ENCODE results near the gene ATP2C1.

Gene ATP2C1

DNA sequence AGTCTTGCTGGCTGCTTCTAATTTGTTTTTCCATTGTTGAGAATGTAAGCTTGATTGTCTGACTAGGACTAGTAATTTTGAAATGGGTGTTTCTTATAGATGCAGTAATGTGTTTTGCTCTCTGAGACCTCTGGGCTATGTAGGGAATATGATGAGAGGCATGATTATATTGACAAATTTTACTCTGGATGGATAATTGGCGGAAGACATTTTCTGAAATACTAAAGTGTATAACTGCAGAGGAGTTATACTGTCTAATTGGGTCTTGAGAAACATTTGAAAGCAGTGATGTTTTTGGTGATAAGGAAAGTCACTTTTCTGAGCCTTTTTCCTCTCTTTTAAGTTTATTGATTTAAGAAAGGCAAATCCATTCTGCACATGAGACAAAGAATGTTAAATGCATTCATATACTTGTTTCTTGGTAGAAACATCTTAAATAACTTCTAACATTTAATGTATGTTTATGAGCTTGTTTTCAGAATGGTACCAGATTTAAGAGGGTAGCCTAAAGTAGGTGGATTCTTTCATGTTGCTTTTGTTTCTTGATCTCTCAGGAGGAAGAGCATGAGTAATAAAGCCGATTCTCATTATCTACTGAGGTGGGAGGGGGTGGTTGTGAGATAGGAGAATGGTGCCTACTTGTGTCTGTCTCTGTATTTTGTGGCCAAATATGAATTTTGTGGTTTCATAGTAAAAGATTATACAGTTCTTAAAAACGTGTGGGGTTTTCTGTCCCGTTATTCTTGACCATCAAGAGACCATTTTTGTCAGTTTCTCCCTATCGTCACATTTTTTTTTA, 2.0 kb downstream of the ATP2C1 start:
- no peak for DNase-seq (ENCODE audit: low spot score)

DNA sequence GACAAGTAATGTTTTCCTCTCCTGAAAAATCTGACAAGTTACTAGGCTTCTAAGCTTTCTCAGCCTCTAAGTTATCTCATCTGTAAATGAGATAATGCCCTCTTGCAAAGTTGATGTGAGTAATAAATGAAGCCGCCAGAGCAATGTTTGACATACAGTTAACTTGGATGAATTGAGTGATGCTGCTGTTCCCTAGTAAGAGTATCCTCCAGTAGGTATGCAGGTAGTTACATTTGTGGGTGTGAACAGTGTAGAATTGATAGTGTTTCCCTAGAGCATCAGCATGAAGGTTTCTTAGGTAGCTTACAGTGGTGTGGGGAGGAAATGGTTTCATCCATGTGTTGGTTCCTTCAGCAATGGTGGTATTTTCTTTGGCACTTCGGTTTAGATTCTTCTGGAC, 3.4 kb downstream of the ATP2C1 start:
- no peak for DNase-seq (ENCODE audit: low spot score)

DNA sequence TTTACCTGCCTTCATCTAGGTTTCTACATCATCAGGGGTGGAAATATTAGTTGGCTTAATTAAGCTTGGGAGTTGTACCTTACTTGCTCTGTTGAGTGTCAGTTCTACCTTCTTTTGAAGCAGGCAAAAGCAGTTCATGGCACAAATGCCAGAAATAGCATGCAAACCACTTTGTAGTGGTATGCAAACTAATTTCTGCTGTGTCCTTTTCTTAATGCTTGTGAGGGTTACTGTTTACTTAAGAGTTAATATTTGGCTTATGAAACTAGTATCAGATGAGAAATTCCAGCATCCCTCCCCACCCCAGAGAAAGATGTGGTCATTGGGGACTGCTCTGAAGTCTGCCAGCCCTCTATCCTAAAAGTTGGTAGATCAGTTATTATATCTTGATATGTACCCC, 7.1 kb downstream of the ATP2C1 start:
- no peak for DNase-seq (ENCODE audit: low spot score)

DNA sequence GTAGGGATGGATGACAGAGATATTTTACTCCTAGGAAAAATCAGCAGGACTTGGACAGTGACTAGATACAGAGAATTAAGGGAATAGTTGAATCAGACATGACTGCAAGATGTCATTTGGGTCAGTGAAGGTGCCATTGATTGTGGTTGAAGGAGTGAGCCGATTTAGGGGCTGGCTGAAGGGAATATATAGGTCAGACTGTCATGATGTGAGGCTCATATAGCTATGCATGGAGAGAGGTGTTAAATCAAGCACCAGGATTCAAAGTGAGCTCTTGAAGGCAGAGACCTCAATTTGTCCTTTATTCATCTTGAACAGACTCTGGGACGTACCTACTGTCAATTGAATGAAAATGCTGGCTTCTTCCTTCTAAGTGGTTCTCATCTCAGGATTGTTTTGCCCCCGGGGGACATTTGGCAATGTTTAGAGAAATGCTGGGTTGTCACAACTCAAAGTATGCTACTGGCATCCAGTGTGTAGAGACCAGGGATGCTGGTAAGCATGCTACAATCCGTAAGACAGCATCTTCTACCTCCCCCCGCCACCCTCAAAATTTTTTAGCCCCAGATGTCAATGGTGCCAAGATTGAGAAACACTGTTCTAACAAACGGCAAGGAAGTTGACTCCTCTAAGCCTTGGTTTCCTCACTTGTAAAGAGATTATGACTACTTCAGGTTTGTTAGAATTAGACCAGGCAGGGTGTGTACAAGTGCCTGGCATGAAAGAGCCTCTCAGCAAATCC, 7.8 kb downstream of the ATP2C1 start:
- no peak for DNase-seq (ENCODE audit: low spot score)

DNA sequence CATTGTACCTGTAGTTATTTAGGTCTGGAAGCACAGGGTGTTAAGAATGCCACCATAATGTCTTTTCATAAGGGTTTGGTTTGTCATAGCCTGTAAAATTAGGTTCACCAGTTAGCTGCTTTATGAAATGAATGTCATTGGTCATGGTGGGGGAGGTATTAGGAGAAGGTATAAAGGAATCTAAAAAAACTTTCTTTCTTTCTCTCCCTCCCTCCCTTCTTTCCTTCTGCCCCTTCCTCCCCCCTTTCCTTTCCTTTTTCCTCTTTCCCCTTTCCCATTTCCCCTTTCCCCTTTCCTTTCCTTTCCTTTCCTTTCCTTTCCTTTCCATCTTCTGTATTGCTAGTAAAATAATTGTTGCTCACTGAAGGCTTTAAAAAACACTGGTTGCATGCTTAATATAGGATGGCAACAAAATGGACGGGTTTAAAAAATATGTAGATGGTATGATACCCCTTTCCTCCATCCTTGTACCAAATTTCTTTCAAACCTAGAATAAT, 9.6 kb downstream of the ATP2C1 start:
- no peak for DNase-seq (ENCODE audit: low spot score)

DNA sequence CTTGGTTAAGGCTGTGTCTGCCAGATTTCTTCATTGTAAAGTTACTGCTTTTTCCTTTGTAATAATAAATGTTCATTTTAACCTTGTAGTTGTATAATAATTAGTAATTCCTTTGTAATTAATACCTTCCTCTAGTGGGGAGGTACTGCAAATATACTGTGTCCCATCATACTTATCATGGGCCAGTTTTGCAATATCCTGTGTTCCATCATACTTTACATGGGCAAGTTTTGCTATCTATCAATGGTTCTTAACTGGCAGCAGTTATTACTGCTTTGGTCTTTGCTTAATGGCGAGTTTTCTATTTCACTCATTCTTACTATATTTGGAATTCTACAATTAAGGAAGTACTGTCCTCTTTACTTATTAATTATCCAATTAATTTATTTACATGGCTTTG, 10.6 kb downstream of the ATP2C1 start:
- DNase-seq (ENCODE audit: low spot score): no peak

DNA sequence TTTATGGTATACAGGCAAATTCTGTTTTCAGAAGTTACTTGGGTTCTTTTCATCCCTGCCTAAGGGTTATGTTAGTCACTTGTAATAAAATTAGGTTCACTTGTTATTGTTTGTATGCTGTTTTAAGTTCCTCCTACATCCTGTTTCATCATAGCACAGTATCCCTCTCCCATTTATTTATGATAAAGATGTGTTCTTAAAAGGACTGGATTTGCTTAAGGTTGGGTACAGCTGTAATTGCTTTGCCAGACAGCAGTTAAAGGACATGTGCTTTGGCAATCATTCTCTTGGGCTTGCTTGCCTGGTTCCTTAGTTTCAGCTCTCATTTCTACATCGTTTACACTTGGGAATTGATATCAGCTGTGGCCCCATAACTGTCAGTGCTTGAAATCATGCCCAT, 11.7 kb downstream of the ATP2C1 start:
- no peak for DNase-seq (ENCODE audit: low spot score)

DNA sequence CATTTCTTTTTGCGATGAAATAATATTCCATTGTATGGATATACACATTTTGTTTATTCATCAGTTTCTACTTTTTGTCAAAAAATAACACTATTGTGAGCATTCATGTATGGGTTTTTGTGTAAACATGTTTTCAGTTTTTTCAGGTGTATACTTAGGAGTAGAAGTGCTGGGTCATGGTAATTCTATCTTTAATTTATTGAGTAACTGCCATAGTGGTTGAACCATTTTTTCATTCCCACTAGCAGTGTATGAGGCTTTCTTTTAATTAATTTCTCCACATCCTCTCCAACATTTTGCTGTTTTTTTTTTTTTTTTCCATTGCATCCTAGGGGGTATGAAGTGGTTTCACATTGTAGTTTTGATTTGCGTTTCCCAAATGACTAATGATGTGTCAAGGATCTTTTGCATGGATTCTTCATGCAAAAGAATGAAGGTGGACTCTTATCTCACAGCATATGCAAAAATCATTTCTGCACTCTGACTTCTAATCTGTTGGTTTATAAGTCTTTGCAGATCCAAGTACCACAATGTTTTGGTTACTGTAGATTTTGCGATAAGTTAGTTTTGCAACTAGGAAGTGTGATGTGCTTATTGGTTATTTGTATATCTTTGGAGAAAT, 12.6 kb downstream of the ATP2C1 start:
- DNase-seq (ENCODE audit: low spot score): no peak

DNA sequence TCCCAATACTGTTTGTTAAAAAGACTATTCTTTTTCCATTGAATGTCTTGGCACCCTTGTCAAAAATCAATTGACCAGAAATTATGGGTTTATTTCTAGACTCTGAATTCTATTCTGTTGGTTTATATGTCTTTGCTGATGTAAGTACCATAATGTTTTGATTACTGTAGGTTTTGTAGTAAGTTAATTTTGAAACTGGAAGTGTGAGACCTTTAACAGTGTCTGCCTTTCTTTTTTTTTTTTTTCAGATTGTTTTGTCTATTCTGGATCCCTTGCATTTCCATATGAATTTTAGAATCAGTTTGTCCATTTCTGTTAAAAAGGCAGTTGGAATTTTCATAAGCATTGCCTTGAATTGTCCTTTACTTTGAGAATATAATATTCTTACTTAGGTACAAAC, 13.6 kb downstream of the ATP2C1 start:
- no peak for DNase-seq (ENCODE audit: low spot score)

DNA sequence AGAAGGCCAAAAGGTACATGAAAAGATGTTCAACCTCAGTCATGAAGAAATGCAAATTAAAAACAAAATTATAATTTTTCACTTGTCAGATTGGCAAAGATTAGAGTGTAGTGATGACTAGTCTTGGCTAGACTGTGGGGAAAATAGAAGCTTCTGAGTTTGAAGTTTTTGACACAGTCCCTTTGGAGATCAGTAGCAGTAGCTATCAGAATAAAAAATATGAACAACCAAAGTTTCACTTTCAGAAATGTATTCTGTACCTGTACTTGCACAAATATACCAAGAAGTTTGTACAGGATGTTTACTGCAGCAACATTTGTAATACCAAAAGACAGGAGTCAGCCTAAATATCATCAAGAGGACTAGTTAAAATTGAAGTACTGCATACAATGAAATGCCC, 14.1 kb downstream of the ATP2C1 start:
- DNase-seq (ENCODE audit: low spot score): no peak

DNA sequence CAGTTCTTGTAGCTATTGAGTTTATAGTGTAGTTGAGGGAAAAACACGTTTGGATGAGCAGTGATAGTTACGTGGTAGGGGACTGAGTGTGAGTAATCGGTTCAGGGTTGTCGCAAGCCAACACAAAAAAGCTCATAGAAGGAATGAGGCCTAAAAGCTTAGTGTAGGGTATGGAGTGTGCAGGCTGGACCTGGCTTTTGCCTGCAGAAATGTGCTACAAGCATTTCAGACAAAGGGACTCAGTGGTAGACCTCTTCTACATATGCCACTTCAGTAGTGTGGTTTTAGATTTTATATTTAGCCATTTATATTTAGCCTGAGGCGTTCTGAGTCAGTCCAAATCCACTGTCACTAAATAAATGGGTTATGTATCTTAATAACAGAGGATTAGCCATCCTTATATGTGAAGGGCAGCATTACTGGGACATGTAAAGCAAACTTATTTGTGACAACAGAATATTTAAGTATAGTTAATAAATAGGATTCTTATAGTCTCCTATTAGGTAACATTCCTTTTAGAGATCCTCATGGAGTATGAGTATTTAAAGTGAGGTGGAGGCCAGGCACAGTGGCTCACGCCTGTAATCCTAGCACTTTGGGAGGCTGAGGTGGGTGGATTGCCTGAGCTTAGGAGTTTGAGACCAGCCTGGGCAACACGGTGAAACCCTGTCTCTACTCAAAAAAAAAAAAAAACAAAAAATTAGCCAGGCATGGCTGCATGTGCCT, 21.8 kb downstream of the ATP2C1 start:
- no peak for DNase-seq (ENCODE audit: low spot score)

DNA sequence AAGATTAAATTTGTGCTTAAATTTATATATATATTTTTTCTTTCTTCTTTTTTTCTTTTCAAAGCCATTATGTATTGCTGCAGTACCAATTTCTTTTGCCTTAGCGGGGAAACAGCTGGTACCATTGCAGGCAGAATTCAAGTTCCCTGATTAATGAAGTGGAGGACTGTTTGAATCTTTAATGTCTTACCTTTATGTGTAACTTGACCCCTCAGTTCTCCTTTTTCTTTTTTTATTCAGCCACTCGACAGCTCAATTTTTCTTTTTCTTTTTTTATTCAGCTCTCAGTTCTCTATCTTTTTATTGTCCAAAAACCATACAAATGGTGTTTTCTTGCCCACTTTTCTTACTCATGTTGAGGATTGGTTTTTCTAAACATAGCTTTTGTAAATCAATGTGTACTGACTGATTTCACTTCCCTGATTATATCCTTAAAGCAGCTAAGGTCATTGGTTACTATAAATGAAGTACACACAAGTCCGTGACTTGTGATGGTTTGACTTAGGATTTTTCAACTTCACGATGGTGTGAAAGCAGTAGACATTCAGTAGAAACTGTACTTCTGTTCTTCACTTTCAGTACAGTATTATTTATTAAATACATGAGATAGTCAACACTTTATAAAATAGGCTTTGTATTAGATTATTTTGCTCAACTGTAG, 22.8 kb downstream of the ATP2C1 start:
- DNase-seq (ENCODE audit: low spot score): no peak

DNA sequence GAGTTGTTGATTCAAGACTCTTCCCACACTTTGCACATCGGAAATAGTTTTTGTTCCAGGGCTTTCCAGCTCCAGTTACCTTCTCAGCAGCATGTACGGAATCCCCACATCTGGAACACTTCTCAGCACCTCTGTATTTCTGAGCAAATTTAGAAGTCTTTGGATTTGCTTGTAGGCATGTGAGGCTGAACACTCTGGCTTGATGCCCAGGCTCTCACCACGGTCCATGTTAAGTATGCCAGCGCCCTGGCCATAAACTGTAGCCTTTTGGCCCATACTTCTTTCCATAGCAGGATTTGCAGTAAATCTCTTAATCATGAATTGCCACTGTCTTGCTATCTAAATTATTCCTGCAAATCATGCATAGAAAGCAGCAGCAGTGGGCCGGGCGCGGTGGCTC, 24.4 kb downstream of the ATP2C1 start:
- DNase-seq (ENCODE audit: low spot score): no peak

DNA sequence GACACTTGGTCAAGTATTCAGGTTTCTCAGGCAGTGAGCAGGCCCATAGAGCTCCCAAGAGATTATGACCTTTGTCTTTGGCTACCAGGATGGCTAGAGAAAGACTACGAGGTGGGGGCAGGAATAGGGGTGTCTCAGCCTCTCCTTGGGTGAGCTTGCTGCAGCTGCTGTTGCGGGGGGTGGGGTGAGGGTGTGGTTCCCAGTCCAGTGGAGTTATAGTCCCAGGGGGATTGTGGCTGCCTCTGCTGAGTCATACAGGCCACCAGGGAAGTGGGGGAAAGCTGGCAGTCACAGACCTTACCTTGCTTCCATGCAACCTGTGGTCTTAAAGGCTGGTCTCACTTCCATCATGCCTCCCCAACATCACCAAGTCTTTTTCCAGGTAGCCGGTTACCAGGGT, 31.7 kb downstream of the ATP2C1 start:
- no peak for DNase-seq (ENCODE audit: low spot score)

DNA sequence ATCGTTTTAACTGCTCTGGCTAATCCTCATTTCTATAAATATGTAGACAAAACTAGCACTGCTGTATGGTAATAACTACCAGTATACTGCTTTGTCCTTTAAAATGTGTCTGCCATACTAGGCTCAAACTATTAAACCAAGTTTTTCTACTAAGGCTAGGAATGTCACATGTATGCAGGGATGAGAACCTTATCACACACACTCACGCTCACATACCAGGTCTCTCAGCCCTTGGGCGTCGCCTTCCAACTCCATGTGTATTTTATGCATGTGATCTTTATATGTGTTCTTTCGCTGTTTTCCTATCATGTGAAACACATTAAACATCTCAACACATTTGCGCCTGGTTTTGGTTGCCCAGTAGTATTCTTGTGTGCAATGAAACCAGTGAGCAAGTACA, 32.6 kb downstream of the ATP2C1 start:
- no peak for DNase-seq (ENCODE audit: low spot score)

DNA sequence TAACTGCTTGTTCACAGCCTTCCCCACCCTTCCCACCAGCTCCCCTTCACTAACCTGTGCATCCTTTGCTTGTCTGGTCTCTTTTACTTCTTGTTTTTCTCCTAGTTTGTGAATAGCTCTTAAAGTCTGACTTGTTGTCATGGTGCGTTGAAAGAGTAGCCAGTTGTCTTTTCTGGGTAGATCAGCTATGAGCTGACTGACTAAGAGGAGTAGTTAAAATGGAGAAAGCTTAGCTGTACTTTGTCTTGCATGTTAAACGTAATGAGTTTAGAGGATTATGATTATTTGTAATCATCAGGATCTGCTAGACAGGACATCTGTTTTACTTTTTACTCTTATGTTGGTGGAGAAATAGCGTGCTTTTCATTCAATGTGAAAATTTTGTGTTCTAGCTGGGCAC, 35.9 kb downstream of the ATP2C1 start:
- no peak for DNase-seq (ENCODE audit: low spot score)

DNA sequence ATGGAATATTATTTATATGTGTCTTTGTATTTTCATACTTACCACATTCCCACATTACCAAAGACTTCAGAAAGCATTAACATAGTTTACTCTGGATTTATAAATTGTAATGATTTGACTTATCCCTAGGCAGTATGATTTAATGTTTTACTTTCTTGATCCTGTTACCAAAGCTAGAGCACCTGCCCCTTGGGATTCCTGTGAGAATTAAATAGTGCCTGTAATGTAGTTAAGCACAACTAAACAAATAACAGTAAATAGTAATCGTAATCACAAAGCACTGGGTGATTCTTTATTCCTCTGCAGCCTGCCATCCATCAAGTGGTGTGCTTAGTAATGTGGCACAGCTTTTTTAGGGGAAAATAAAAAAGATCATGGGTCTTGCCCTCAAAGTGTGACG, 39.1 kb downstream of the ATP2C1 start:
- no peak for DNase-seq (ENCODE audit: low spot score)

DNA sequence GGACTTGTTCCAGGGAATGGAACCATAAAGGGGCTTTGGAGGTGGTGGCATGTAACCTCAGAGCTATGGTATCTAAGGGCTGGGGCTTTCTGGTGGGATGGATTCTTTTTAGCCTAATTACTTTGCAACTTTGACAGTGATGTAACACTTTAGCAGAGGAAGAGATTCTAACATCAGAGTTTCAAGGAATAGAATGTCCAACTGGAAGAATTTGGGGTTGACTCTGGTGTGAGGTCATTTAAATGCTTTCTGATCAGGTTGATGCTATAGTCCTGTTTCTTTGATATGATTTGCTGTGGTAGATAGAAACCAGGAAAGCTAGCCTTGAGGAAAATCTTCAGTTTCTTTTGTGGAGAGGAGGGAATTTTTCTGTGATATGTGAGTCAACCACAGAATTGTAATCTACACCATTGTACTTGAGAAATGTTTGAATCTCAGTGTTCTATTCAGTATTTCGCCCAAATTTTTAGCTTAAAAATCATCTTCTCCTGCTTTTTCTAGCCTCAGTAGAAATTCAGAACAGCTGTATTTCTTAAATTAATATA, 40.0 kb downstream of the ATP2C1 start:
- DNase-seq (ENCODE audit: low spot score): no peak

DNA sequence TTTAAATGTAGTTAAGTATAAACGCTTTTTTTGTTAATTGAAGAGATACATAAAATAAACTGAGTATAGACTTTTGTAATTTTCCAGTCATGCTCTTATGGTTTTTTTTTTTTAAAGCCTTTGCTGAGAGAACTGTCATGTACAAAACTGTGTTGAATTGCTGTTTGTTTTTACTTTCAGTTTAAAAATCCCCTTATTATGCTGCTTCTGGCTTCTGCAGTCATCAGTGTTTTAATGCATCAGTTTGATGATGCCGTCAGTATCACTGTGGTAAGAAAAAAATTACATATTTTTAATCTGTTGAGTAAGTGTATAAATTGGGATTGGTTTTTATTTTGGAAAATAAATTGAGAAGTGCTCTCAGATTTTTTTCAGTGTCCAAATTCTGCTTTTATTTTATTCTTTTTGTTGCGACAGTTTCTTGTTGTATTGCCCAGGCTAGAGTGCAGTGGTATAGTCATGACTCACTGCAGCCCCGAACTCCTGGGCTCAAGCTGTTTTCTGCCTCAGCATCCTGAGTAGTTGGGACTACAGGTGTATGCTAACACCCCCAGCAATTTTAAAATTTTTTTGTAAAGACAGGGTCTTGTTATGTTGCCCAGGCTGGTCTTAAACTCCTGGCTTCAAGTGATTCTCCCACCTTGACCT, 40.7 kb downstream of the ATP2C1 start:
- no peak for DNase-seq (ENCODE audit: low spot score)

DNA sequence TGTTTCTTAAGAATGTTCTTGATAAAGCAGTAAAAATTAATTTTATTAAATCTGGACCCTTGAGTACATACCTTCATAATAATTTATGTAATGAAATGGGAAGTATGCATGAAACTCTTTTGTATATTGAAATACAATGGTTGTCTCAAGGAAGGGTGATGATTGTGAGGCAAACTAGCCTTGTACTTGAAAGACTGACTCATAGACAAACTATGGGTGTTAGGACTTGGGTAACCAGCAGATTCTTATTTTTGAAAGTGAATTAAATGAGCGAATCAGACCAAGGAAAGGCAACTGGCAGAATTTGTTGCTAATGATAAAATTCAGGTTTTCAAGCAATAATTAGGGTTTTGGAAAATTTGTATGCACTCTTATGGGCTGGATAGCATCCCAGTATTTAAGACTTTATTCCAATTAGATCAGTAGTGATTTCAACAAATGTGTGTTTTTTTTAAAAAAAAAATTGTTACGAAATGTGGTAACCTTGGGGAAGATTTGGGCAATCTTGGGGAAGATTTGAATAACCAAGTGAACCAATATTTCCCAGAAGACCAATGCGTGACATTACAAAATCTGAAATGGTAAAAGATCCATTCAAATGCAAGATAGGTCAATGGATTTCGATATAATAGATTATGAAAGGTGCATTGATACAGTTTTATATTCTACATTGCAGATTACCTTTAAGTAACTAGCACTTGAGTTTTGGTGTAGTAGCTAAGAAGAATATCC, 42.0 kb downstream of the ATP2C1 start:
- no peak for DNase-seq (ENCODE audit: low spot score)
